IMR-90 (cell line): ENCODE measurements around the gene NR1I3.

Experiments
- BHLHE40 ChIP-seq: fragments of 150-350 bp; IDR thresholded peaks from 2 replicates; pipeline ENCODE4 v1.6.1; 2016; ENCODE audit warnings: mild to moderate bottlenecking, low read depth, low read length
- CEBPB ChIP-seq: IDR thresholded peaks from 2 replicates; pipeline ENCODE4 v1.6.1; 2012; ENCODE audit warnings: low read depth, low read length, improper control_type of control experiment
- CHD1 ChIP-seq: IDR thresholded peaks from 2 replicates; pipeline ENCODE4 v1.6.1; 2012; ENCODE audit warnings: low read depth, low read length, improper control_type of control experiment
- CTCF ChIP-seq: conservative IDR thresholded peaks from 2 replicates; pipeline ENCODE4 v1.5.1; 2012; ENCODE audit warnings: mild to moderate bottlenecking, low read depth, low read length, improper control_type of control experiment
- ELK1 ChIP-seq: fragments of 150-350 bp; IDR thresholded peaks from 2 replicates; pipeline ENCODE4 v1.6.1; 2016; ENCODE audit warnings: low read depth, mild to moderate bottlenecking, low read length, moderate library complexity, borderline replicate concordance
- FOS ChIP-seq: fragments of 150-350 bp; IDR thresholded peaks from 2 replicates; pipeline ENCODE4 v1.6.1; 2016; ENCODE audit warnings: low read depth, low read length
- MAFK ChIP-seq: IDR thresholded peaks from 2 replicates; pipeline ENCODE4 v1.6.1; 2012; ENCODE audit warnings: low read depth, low read length, improper control_type of control experiment
- MXI1 ChIP-seq: IDR thresholded peaks from 2 replicates; pipeline ENCODE4 v1.6.1; 2012; ENCODE audit warnings: low read depth, mild to moderate bottlenecking, low read length, moderate library complexity, borderline replicate concordance
- NFE2L2 ChIP-seq: fragments of 150-350 bp; IDR thresholded peaks from 2 replicates; pipeline ENCODE4 v1.6.1; 2016; ENCODE audit warnings: low read depth, mild to moderate bottlenecking, low read length
- POLR2A ChIP-seq: IDR thresholded peaks from 2 replicates; pipeline ENCODE4 v1.6.1; 2012; ENCODE audit warnings: mild to moderate bottlenecking, low read depth, low read length
- RAD21 ChIP-seq: IDR thresholded peaks from 2 replicates; pipeline ENCODE4 v1.6.1; 2012; ENCODE audit warnings: low read length, improper control_type of control experiment
- RCOR1 ChIP-seq: IDR thresholded peaks from 2 replicates; pipeline ENCODE4 v1.6.1; 2012; ENCODE audit warnings: mild to moderate bottlenecking, low read length, improper control_type of control experiment; ENCODE audit not compliant: insufficient replicate concordance
- SMC3 ChIP-seq: fragments of 150-350 bp; IDR thresholded peaks from 2 replicates; pipeline ENCODE4 v1.6.1; 2016; ENCODE audit warnings: low read depth, mild to moderate bottlenecking, antibody characterized with exemption, low read length, moderate library complexity
- USF2 ChIP-seq: fragments of 150-350 bp; IDR thresholded peaks from 2 replicates; pipeline ENCODE4 v1.6.1; 2017; ENCODE audit warnings: mild to moderate bottlenecking, antibody characterized with exemption, low read length, low read depth

GRCh38 chr1:161259345-161259702 is 21.3 kb upstream of the NR1I3 start:
- TF ChIP-seq CTCF (no peak), POLR2A (no peak), SMC3 (no peak), RAD21 (no peak), USF2 (no peak), ELK1 (no peak), BHLHE40 (no peak), CHD1 (no peak), MXI1 (no peak), FOS (no peak), MAFK (no peak), NFE2L2 (no peak), CEBPB (no peak), RCOR1 (no peak)
